Muscle layer of duodenum (tissue), 2 donors: ENCODE data around the gene MCM6.
"Not testable (repeated sequence)": the region's sequence is repeated elsewhere in the genome, so short reads cannot be mapped to it uniquely, and the experiment has no call there.

Experiments used
- H3K27ac ChIP-seq: one replicate; pipeline ENCODE4 v1.7.0; 2013; ENCODE audit warnings: mild to moderate bottlenecking, low read length
- H3K27me3 ChIP-seq: one replicate; pipeline ENCODE4 v1.7.0; 2013; ENCODE audit warnings: low read depth, mild to moderate bottlenecking, control low read depth, low read length
- H3K36me3 ChIP-seq, 2 donors: one replicate each; pipeline ENCODE4 v1.7.0; 2013; ENCODE audit warnings: low read length in 2 of 2, control low read depth in 1 of 2, mild to moderate bottlenecking in 1 of 2; ENCODE audit not compliant: insufficient read depth in 2 of 2, control insufficient read depth in 1 of 2
- H3K4me1 ChIP-seq, 2 donors: one replicate each; pipeline ENCODE4 v1.7.0; 2013; ENCODE audit warnings: low read length in 2 of 2, mild to moderate bottlenecking in 2 of 2, control low read depth in 1 of 2, moderate library complexity in 1 of 2; ENCODE audit not compliant: insufficient read depth in 2 of 2, control insufficient read depth in 1 of 2
- H3K4me3 ChIP-seq, 2 donors: one replicate each; pipeline ENCODE4 v1.7.0; 2013; ENCODE audit warnings: low read length in 2 of 2, low read depth in 1 of 2, mild to moderate bottlenecking in 1 of 2
- H3K9me3 ChIP-seq, 2 donors: one replicate each; pipeline ENCODE4 v1.7.0; 2013; ENCODE audit warnings: low read length in 2 of 2, control low read depth in 1 of 2, mild to moderate bottlenecking in 1 of 2; ENCODE audit not compliant: control insufficient read depth in 1 of 2
- donor health status: healthy.

Gene MCM6

DNA sequence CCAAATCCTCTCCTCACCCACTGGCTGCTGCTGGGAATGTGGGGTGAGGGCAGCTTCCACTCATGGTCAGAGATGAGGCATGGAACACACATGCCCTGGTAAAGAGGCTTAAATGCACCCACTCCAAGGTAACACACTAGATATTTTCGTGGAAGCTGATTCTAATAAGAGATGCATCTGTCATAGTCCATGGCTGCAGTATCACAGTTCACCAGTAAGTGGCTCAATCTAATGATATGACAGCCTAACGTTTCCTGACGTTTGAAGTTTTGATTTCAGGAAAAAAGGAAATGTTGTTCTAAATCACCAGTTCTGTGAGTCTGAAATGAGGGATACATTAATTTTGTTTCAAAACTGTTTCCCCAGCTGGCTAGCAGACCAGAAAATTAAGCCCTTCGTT is 77.5 kb downstream of the MCM6 start:
- H3K4me1 ChIP-seq: no peaks in the 10 kb centered on the region
- no peaks in the 10 kb centered on the region for H3K36me3 ChIP-seq
- peaks cover 0 to 7% of the 10 kb centered on the region in 2 donors for H3K9me3 ChIP-seq
- H3K4me3 ChIP-seq: no peak overlapping the region
- H3K27me3 ChIP-seq: no peaks in the 10 kb centered on the region
- no peak overlapping the region for H3K27ac ChIP-seq

DNA sequence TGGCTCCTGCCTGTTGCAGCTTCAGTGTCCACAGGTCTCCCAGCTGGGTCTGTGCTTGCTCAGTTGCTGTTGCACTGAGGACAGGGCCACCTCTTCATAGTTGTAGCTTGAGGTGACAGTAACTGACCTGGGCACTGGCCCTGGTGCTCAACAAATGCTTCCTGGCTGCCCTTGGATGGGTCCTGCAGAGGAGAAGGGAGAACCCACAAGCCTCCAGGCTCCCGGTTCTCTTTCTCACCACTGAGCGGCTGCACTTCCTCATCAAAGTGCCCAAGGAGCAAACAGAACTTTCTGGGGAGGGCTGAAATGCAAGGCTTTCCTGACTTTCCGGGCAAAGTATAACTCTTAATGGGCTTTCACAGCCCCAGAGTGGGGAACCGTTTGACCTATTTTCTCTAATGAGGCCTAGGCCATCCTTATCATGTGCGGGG is 78.0 kb downstream of the MCM6 start:
- H3K9me3 ChIP-seq: peaks cover 0 to 7% of the 10 kb centered on the region in 2 donors
- H3K36me3 ChIP-seq: no peaks in the 10 kb centered on the region
- no peaks in the 10 kb centered on the region for H3K27me3 ChIP-seq

GRCh38 chr2:135797497-135798274 is 78.6 kb downstream of the MCM6 start:
- Histone ChIP-seq H3K27me3 (no peaks in the 10 kb centered on the region), H3K36me3 (no peaks in the 10 kb centered on the region), H3K4me1 (no peaks in the 10 kb centered on the region), H3K4me3 (no peak overlapping the region), H3K27ac (no peak overlapping the region), H3K9me3 (peaks cover 0 to 7% of the 10 kb centered on the region in 2 donors)

More for the DNA sequence above, 78.0 kb downstream of the MCM6 start:
- Histone ChIP-seq H3K4me1 (no peaks in the 10 kb centered on the region), H3K4me3 (no peak overlapping the region), H3K27ac (no peak overlapping the region)

GRCh38 chr2:135796606-135797005 is 79.6 kb downstream of the MCM6 start:
- H3K36me3 ChIP-seq: no peaks in the 10 kb centered on the region
- H3K4me3 ChIP-seq: no peak overlapping the region
- H3K27ac ChIP-seq: no peak overlapping the region
- H3K9me3 ChIP-seq: peaks cover 0 to 7% of the 10 kb centered on the region in 2 donors
- H3K4me1 ChIP-seq: no peaks in the 10 kb centered on the region
- H3K27me3 ChIP-seq: no peaks in the 10 kb centered on the region

GRCh38 chr2:135795641-135796040 is 80.6 kb downstream of the MCM6 start:
- not testable (repeated sequence) for H3K27ac ChIP-seq, H3K9me3 ChIP-seq, H3K4me3 ChIP-seq, H3K36me3 ChIP-seq, H3K27me3 ChIP-seq, H3K4me1 ChIP-seq

GRCh38 chr2:135792401-135793150 is 83.7 kb downstream of the MCM6 start:
- Histone ChIP-seq H3K27ac (no peak overlapping the region), H3K36me3 (peaks cover 0 to 7% of the 10 kb centered on the region in 2 donors), H3K4me1 (no peaks in the 10 kb centered on the region), H3K4me3 (no peak overlapping the region), H3K9me3 (no peaks in the 10 kb centered on the region), H3K27me3 (no peaks in the 10 kb centered on the region)

DNA sequence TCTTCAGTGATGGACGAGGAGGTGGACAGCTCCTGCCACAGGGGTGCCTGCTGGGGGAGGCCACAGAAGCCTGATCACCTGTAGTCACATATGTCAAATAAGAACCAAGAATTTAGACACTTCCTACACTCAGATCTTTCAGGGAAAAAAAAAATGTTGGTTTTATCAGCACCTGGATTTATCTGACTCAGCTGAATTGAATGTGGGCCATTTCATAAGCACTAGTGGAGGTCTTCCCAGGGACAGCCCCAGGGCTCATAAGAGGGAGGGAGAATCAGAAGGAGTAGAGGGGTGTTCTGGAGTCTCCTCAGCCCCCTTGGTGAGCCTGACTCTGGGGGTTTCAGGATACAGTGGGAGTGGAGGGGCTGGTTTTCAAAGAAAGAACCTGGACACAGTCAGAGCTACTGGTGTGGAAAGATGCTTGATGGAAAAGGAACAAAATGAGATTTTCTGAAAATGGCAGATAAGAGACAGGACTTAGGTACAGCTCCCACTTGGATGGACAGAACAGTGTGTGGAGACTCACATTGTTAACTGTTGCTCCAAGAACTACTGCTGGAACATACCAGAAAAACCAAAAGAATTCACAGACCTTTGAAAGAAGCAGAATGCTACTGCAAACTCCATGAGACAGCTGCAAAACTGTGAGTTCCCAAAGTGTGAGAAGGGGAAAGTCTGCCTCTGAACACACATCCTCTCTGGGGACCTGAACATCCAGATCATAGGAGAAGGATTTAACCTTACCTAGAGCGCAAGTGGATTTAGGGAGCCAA is 84.6 kb downstream of the MCM6 start:
- H3K4me3 ChIP-seq: no peak overlapping the region
- H3K9me3 ChIP-seq: no peaks in the 10 kb centered on the region
- no peaks in the 10 kb centered on the region for H3K27me3 ChIP-seq
- H3K27ac ChIP-seq: no peak overlapping the region
- H3K4me1 ChIP-seq: no peaks in the 10 kb centered on the region
- peaks cover 0 to 17% of the 10 kb centered on the region in 2 donors for H3K36me3 ChIP-seq

- peaks cover 3 to 28% of the 10 kb centered on the region in 2 donors for H3K36me3 ChIP-seq
- no peaks in the 10 kb centered on the region for H3K27me3 ChIP-seq
- no peak overlapping the region for H3K27ac ChIP-seq
- H3K4me3 ChIP-seq: no peak overlapping the region
- H3K4me1 ChIP-seq: no peaks in the 10 kb centered on the region
- H3K9me3 ChIP-seq: no peaks in the 10 kb centered on the region
These were observed 85.8 kb downstream of the MCM6 start for GRCh38 chr2:135790423-135790822.
